K562 treated with DMSO at 1 percent for 4 hours (cell line): Measurements from ENCODE around the gene KAT2B. TPM values are rescaled to one million over a fixed set of nuclear protein-coding genes. Genes with fewer than 3 reads are reported as not detected.

Experiments
- total RNA-seq: library from RNA; unstranded; fragments of 300-600 nt; gene quantifications from 2 replicates; pipeline ENCODE4 v1.2.3, GENCODE V29; 2022; ENCODE audit not compliant: insufficient read depth

Gene KAT2B
- total RNA-seq: 7.8 and 12.0 TPM in 2 replicates

GRCh38 chr3:20039765-20040547 is at the start of gene KAT2B:
KAT2B (plus strand) TSS chr3:20040446; CDS start chr3:20040478, 32 bp downstream.

GRCh38 chr3:20012164-20012563 is 28.1 kb upstream of the KAT2B start, which contains the start of gene PP2D1:
PP2D1 (minus strand) TSS chr3:20012264; CDS start chr3:20012072, 192 bp downstream.

GRCh38 chr3:20185679-20186599 is 145.7 kb downstream of the KAT2B start, which contains the start of gene SGO1:
SGO1 (minus strand) TSS chr3:20186206; CDS start chr3:20184027, 2,179 bp downstream.

Other genes with a start within 250 kb of the KAT2B start
- gene EFHB, start 106.2 kb upstream of the KAT2B start, total RNA-seq: 2.5 and 2.8 TPM in 2 replicates
- gene RAB5A, start 93.3 kb upstream of the KAT2B start, total RNA-seq: 24.6 and 29.1 TPM in 2 replicates
- gene PP2D1, start 28.2 kb upstream of the KAT2B start, total RNA-seq: not detected in 2 replicates
- 12.1 and 16.7 TPM in 2 replicates for gene SGO1, start 145.8 kb downstream of the KAT2B start, total RNA-seq